Right lobe of liver (tissue), 6 donors: ENCODE data around the gene FBL. TPM values are rescaled to one million over a fixed set of nuclear protein-coding genes. Genes with fewer than 3 reads are reported as not detected.

ENCODE experiments used
- ATAC-seq, 4 donors: fragments of 200-7000 bp; cut with Tn5 transposase; one replicate each; pipeline ENCODE4 v1.9.1; 2020; ENCODE audit warnings: mild to moderate bottlenecking in 4 of 4, moderate library complexity in 4 of 4
- DNase-seq, 3 donors: peaks; one replicate each; pipeline ENCODE4 v3.0.0-alpha.2; 2020
- H3K27ac ChIP-seq, 3 donors: fragments of 200-600 bp; one replicate each; pipeline ENCODE4 v1.8.0; 2022
- H3K27me3 ChIP-seq, 2 donors: fragments of 200-600 bp; one replicate each; pipeline ENCODE4 v1.8.0; 2022
- H3K36me3 ChIP-seq, 4 donors: fragments of 200-600 bp; sonication (generic) in 1 of 4; one replicate each; pipeline versions ENCODE4 v1.5.1 to v1.8.0; 2017 to 2022; ENCODE audit warnings: control low read depth in 1 of 4
- H3K4me1 ChIP-seq, 4 donors: fragments of 200-600 bp; sonication (generic) in 1 of 4; one replicate each; pipeline versions ENCODE4 v1.5.1 to v1.8.0; 2017 to 2022; ENCODE audit warnings: control low read depth in 1 of 4
- H3K4me3 ChIP-seq, 3 donors: fragments of 200-600 bp; one replicate each; pipeline ENCODE4 v1.8.0; 2022
- H3K9me3 ChIP-seq, 4 donors: fragments of 200-600 bp; sonication (generic) in 1 of 4; one replicate each; pipeline versions ENCODE4 v1.5.1 to v1.8.0; 2017 to 2022; ENCODE audit warnings: control low read depth in 1 of 4
- CTCF ChIP-seq, 4 donors: fragments of 200-600 bp in 3 of 4; fragments of 450-650 bp in 1 of 4; IDR thresholded peaks; one replicate each; pipeline versions ENCODE4 v1.5.1 to v1.8.0; 2016 to 2022; ENCODE audit warnings: antibody characterized with exemption in 4 of 4, mild to moderate bottlenecking in 2 of 4
- POLR2A ChIP-seq: fragments of 450-650 bp; IDR thresholded peaks from one replicate; pipeline ENCODE4 v1.6.1; 2017; ENCODE audit warnings: antibody characterized with exemption, mild to moderate bottlenecking
- WGBS: methylation state at CpG from one replicate; pipeline ENCODE4 v1.1.6; 2018; ENCODE audit warnings: low coverage, low lambda C conversion rate; ENCODE audit not compliant: insufficient coverage; ENCODE audit errors: missing lambda C conversion rate; 5-methylcytosine and 5-hydroxymethylcytosine counted together
- intact Hi-C, 2 donors: fragments of 100-400 bp; cut with DNase I; formaldehyde crosslinking; loops; one replicate each; pipeline versions ENCODE4 v1.11.2 to v1.14.1; 2022
- total RNA-seq, 6 experiments: library from RNA; depleted of rRNA in 2 of 6; stranded (reverse); fragments of >200 nt in 2 of 6; fragmentation: NEBNext Ultra II Directional in 3 of 6; extraction: Animal tissue kit (Norgen Biotek cat#: 25700) in 3 of 6; gene quantifications; one replicate each; pipeline versions ENCODE4 v1.1.0 to v1.2.4, GENCODE V29; 2016 to 2023
- donor health status: DM: no; HTN: yes; CAD: no.
- donor health status: DM: no; HTN: no; CAD: no.
- donor health status: DM: no; HTN: no; CAD: no.
- donor health status: DM: no; HTN: yes; CAD: no.
- donor health status: DM: no; HTN: yes; CAD: no.

FBL gene
- total RNA-seq, 6 experiments from 2014 or later: 46.1 to 76.2 (median 51.4) TPM

DNA sequence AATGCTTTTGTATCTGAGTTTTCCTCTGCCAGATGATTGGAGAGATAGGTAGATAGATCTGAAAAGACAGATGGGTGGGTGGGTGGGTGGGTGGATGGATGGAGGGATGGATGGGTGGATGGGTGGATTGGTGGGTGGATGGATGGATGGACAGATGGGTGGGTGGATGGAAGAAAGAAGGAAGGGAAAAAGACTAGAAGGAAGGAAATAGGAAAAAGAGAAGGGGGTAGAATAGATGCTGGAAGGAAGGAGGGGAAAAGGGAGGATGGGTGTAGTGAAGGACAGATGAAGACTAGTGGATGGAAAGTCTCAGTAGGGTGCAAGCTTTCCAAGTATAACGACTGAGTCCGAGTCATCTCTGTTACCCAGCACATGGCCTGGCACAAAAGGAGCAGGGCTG, 19.0 kb upstream of the FBL start:
- Histone ChIP-seq H3K27me3 (no peaks in the 10 kb centered on the region), H3K4me3 (no peak overlapping the region), H3K9me3 (no peaks in the 10 kb centered on the region), H3K4me1 (no peaks in the 10 kb centered on the region), H3K27ac (no peak overlapping the region), H3K36me3 (no peaks in the 10 kb centered on the region)
- intact Hi-C loops: no loop called here
- TF ChIP-seq POLR2A (no peak), CTCF (IDR thresholded peaks at IDR 0.05) (no peak)
- ATAC-seq (no peak), DNase-seq (no peak)
- WGBS: 83% methylated on average over 2 of the region's 2 CpGs

DNA sequence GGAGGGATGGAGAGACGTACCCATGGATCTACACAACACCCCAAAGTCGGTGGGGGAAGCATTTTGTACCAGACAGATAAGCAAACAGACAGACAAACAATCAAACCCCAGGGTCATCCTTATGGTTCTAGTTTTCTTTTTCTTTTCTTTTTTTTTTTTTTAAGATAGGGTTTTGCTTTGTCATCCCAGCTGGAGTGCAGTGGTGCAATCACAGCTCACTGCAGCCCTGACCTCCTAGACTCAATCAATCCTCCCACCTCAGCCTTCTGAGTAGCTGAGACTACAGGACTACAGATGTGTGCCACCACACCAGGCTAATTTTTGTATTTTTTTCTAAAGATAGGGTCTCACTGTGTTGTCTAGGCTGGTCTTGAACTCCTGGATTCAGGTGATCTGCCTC, 17.9 kb upstream of the FBL start:
- H3K9me3 ChIP-seq: no peaks in the 10 kb centered on the region
- ATAC-seq (no peak), DNase-seq (no peak)
- TF ChIP-seq POLR2A: no peak
- TF ChIP-seq CTCF (IDR thresholded peaks at IDR 0.05): no peak
- H3K4me1 ChIP-seq: no peaks in the 10 kb centered on the region
- 74% methylated on average over 2 of the region's 2 CpGs for WGBS
- intact Hi-C loops: no loop called here
- H3K27ac ChIP-seq: no peak overlapping the region
- no peaks in the 10 kb centered on the region for H3K36me3 ChIP-seq
- no peaks in the 10 kb centered on the region for H3K27me3 ChIP-seq
- H3K4me3 ChIP-seq: no peak overlapping the region

GRCh38 chr19:39858541-39858940, 12.4 kb upstream of the FBL start:
- Histone ChIP-seq H3K4me3 (no peak overlapping the region), H3K36me3 (no peaks in the 10 kb centered on the region), H3K27me3 (no peaks in the 10 kb centered on the region), H3K27ac (no peak overlapping the region), H3K9me3 (no peaks in the 10 kb centered on the region), H3K4me1 (no peaks in the 10 kb centered on the region)
- no peak for TF ChIP-seq CTCF (IDR thresholded peaks at IDR 0.05)
- TF ChIP-seq POLR2A: no peak
- 31% methylated on average over 8 of the region's 11 CpGs for WGBS
- ATAC-seq: no peak
- DNase-seq: no peak
- intact Hi-C loops: no loop called here

GRCh38 chr19:39852882-39853281, 6.7 kb upstream of the FBL start:
- Histone ChIP-seq H3K9me3 (no peaks in the 10 kb centered on the region), H3K27me3 (no peaks in the 10 kb centered on the region), H3K4me1 (no peaks in the 10 kb centered on the region), H3K27ac (no peak overlapping the region), H3K36me3 (no peaks in the 10 kb centered on the region), H3K4me3 (no peak overlapping the region)
- DNase-seq (no peak), ATAC-seq (no peak)
- WGBS: 89% methylated on average over 6 of the region's 7 CpGs
- TF ChIP-seq CTCF (IDR thresholded peaks at IDR 0.05) (no peak), POLR2A (no peak)
- intact Hi-C loops: no loop called here

DNA sequence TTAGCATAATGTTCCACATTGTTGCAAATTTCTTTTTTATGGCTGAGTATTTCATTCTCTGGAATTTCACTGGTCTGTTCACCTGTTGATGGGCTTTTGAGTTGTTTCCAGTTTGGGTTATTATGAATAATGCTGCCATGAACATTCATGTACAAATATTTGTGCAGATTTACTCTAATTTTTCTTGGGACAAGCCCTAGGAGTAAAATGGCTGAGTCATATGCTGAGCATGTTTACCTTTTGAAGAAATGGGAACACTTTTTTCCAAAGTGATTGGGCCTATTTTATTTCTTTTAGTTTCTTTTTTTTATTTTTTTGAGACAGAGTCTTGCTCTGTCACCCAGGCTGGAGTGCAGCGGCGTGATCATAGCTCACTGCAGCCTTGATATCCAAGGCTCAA, 4.7 kb upstream of the FBL start:
- no peak for ATAC-seq

More for the DNA sequence above, 4.7 kb upstream of the FBL start:
- WGBS: 65% methylated on average over 2 of the region's 2 CpGs
- Histone ChIP-seq H3K27me3 (no peaks in the 10 kb centered on the region), H3K27ac (no peak overlapping the region), H3K4me3 (no peak overlapping the region), H3K9me3 (no peaks in the 10 kb centered on the region), H3K36me3 (no peaks in the 10 kb centered on the region), H3K4me1 (no peaks in the 10 kb centered on the region)
- intact Hi-C loops: no loop called here
- no peak for DNase-seq
- no peak for TF ChIP-seq CTCF (IDR thresholded peaks at IDR 0.05)
- TF ChIP-seq POLR2A: no peak
